T-helper 1 cell treated with Interleukin-12 subunit alpha and Interleukin-12 subunit beta and Interleukin-4 antibody, amounts not matched to agents 30 μg/mL and 1 μg/mL, for 36 hours (primary cell): Measurements from ENCODE around the gene NEURL1B.
"Not testable (repeated sequence)": the region's sequence is repeated elsewhere in the genome, so short reads cannot be mapped to it uniquely, and the experiment has no call there.

Source experiments
- H3K27ac Mint-ChIP-seq: one replicate; pipeline ENCODE4 v1.8.0; 2021; ENCODE audit warnings: mild to moderate bottlenecking, mixed read lengths
- H3K27me3 Mint-ChIP-seq: one replicate; pipeline ENCODE4 v1.8.0; 2021; ENCODE audit warnings: low read depth, mixed read lengths
- H3K36me3 Mint-ChIP-seq: one replicate; pipeline ENCODE4 v1.8.0; 2021; ENCODE audit warnings: low read depth, mixed read lengths
- H3K4me1 Mint-ChIP-seq: one replicate; pipeline ENCODE4 v1.8.0; 2021; ENCODE audit warnings: low read depth, mixed read lengths
- H3K4me3 Mint-ChIP-seq: one replicate; pipeline ENCODE4 v1.8.0; 2021; ENCODE audit warnings: mild to moderate bottlenecking, moderate library complexity, mixed read lengths
- H3K9me3 Mint-ChIP-seq: one replicate; pipeline ENCODE4 v1.8.0; 2021; ENCODE audit warnings: mixed read lengths

NEURL1B gene

GRCh38 chr5:172708183-172708505, 67.1 kb downstream of the NEURL1B start:
- no peak overlapping the region for H3K27ac Mint-ChIP-seq
- no peaks in the 10 kb centered on the region for H3K36me3 Mint-ChIP-seq
- H3K9me3 Mint-ChIP-seq: no peaks in the 10 kb centered on the region
- H3K27me3 Mint-ChIP-seq: peaks cover 28% of the 10 kb centered on the region
- H3K4me3 Mint-ChIP-seq: no peak overlapping the region
- H3K4me1 Mint-ChIP-seq: no peaks in the 10 kb centered on the region

- H3K9me3 Mint-ChIP-seq: no peaks in the 10 kb centered on the region
- H3K4me3 Mint-ChIP-seq: no peak overlapping the region
- H3K36me3 Mint-ChIP-seq: no peaks in the 10 kb centered on the region
- H3K27ac Mint-ChIP-seq: no peak overlapping the region
- H3K4me1 Mint-ChIP-seq: no peaks in the 10 kb centered on the region
- peaks cover 18% of the 10 kb centered on the region for H3K27me3 Mint-ChIP-seq
Measured at GRCh38 chr5:172710676-172711075, 69.6 kb downstream of the NEURL1B start.

GRCh38 chr5:172711321-172711861, 70.3 kb downstream of the NEURL1B start:
- H3K4me3 Mint-ChIP-seq, H3K9me3 Mint-ChIP-seq, H3K27ac Mint-ChIP-seq, H3K4me1 Mint-ChIP-seq, H3K36me3 Mint-ChIP-seq: not testable (repeated sequence)
- peaks cover 13% of the 10 kb centered on the region for H3K27me3 Mint-ChIP-seq

GRCh38 chr5:172712610-172713009, 71.5 kb downstream of the NEURL1B start:
- H3K9me3 Mint-ChIP-seq: no peaks in the 10 kb centered on the region
- H3K27me3 Mint-ChIP-seq: peaks cover 2% of the 10 kb centered on the region
- peaks cover 2% of the 10 kb centered on the region for H3K4me1 Mint-ChIP-seq
- no peak overlapping the region for H3K4me3 Mint-ChIP-seq
- H3K36me3 Mint-ChIP-seq: no peaks in the 10 kb centered on the region
- H3K27ac Mint-ChIP-seq: no peak overlapping the region

- Mint-ChIP-seq H3K27ac (no peak overlapping the region), H3K4me1 (peaks cover 2% of the 10 kb centered on the region), H3K9me3 (no peaks in the 10 kb centered on the region)
Measured at GRCh38 chr5:172713113-172713808, 72.2 kb downstream of the NEURL1B start.

GRCh38 chr5:172713809-172714490, 72.9 kb downstream of the NEURL1B start:
- Mint-ChIP-seq H3K9me3 (no peaks in the 10 kb centered on the region), H3K36me3 (no peaks in the 10 kb centered on the region), H3K4me1 (peaks cover 2% of the 10 kb centered on the region)

More at GRCh38 chr5:172713113-172713808, 72.2 kb downstream of the NEURL1B start:
- H3K27me3 Mint-ChIP-seq: no peaks in the 10 kb centered on the region
- H3K36me3 Mint-ChIP-seq: no peaks in the 10 kb centered on the region
- H3K4me3 Mint-ChIP-seq: no peak overlapping the region

GRCh38 chr5:172714491-172715420, 73.7 kb downstream of the NEURL1B start:
- Mint-ChIP-seq H3K4me3 (no peak overlapping the region), H3K27me3 (no peaks in the 10 kb centered on the region), H3K36me3 (no peaks in the 10 kb centered on the region), H3K27ac (no peak overlapping the region), H3K9me3 (no peaks in the 10 kb centered on the region), H3K4me1 (peaks cover 2% of the 10 kb centered on the region)

More at GRCh38 chr5:172713809-172714490, 72.9 kb downstream of the NEURL1B start:
- Mint-ChIP-seq H3K27me3 (no peaks in the 10 kb centered on the region), H3K27ac (no peak overlapping the region), H3K4me3 (no peak overlapping the region)

- Mint-ChIP-seq H3K4me3 (no peak overlapping the region), H3K27me3 (no peaks in the 10 kb centered on the region), H3K36me3 (no peaks in the 10 kb centered on the region), H3K27ac (no peak overlapping the region), H3K4me1 (peaks cover 2% of the 10 kb centered on the region), H3K9me3 (no peaks in the 10 kb centered on the region)
Measured at GRCh38 chr5:172715421-172715780, 74.3 kb downstream of the NEURL1B start.

- Mint-ChIP-seq H3K27ac (no peak overlapping the region), H3K9me3 (no peaks in the 10 kb centered on the region), H3K4me1 (peaks cover 2% of the 10 kb centered on the region), H3K36me3 (no peaks in the 10 kb centered on the region), H3K27me3 (no peaks in the 10 kb centered on the region), H3K4me3 (no peak overlapping the region)
Measured at GRCh38 chr5:172715931-172716682, 75.0 kb downstream of the NEURL1B start.

- H3K4me1 Mint-ChIP-seq: peaks cover 2% of the 10 kb centered on the region
- H3K4me3 Mint-ChIP-seq: no peak overlapping the region
- H3K27me3 Mint-ChIP-seq: no peaks in the 10 kb centered on the region
- no peaks in the 10 kb centered on the region for H3K36me3 Mint-ChIP-seq
- H3K9me3 Mint-ChIP-seq: no peaks in the 10 kb centered on the region
- no peak overlapping the region for H3K27ac Mint-ChIP-seq
Measured at GRCh38 chr5:172716796-172717313, 75.8 kb downstream of the NEURL1B start.

GRCh38 chr5:172717481-172718195, 76.6 kb downstream of the NEURL1B start:
- no peaks in the 10 kb centered on the region for H3K36me3 Mint-ChIP-seq
- no peaks in the 10 kb centered on the region for H3K27me3 Mint-ChIP-seq
- peaks cover 2% of the 10 kb centered on the region for H3K4me1 Mint-ChIP-seq
- H3K4me3 Mint-ChIP-seq: no peak overlapping the region
- no peak overlapping the region for H3K27ac Mint-ChIP-seq
- H3K9me3 Mint-ChIP-seq: no peaks in the 10 kb centered on the region

GRCh38 chr5:172718527-172719114, 77.6 kb downstream of the NEURL1B start:
- H3K27me3 Mint-ChIP-seq: no peaks in the 10 kb centered on the region
- H3K4me3 Mint-ChIP-seq: no peak overlapping the region
- peaks cover 2% of the 10 kb centered on the region for H3K4me1 Mint-ChIP-seq
- H3K36me3 Mint-ChIP-seq: no peaks in the 10 kb centered on the region
- H3K27ac Mint-ChIP-seq: no peak overlapping the region
- no peaks in the 10 kb centered on the region for H3K9me3 Mint-ChIP-seq

- Mint-ChIP-seq H3K27ac (no peak overlapping the region), H3K36me3 (no peaks in the 10 kb centered on the region), H3K4me3 (no peak overlapping the region), H3K9me3 (no peaks in the 10 kb centered on the region), H3K4me1 (peaks cover 2% of the 10 kb centered on the region), H3K27me3 (no peaks in the 10 kb centered on the region)
Measured at GRCh38 chr5:172719211-172719610, 78.1 kb downstream of the NEURL1B start.
